ENCODE measurements around the gene DNAH12. TPM values are rescaled to one million over a fixed set of nuclear protein-coding genes. Genes with fewer than 3 reads are reported as not detected.

The DNAH12 gene
- total and polyA plus RNA-seq, 9 donors: 0.04 to 0.58 (median 0.26) TPM

DNA sequence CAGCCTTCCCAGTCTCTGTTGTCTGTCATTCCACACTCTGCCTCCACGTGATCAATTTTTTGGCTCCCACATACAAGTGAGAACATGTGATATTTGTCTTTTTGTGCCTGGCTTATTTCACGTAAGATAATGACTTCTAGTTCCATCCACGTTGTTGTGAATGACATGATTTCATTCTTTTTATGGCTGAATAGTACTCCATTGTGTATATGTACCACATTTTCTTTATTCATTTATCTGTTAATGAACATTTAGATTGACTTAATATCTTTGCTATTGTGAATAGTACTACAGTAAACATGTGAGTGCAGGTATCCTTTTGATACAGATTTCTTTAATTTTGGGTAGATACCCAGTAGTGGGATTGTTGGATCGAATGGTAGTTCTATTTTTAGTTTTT is 283.0 kb downstream of the DNAH12 start:
- Histone ChIP-seq H3K4me3 (ENCODE audit: low read length) (no peak overlapping the region), H3K4me1 (ENCODE audit: control insufficient read depth, insufficient read depth, low read length) (no peaks in the 10 kb centered on the region), H3K27ac (ENCODE audit: low read length) (no peak overlapping the region), H3K9me3 (replicated peaks; ENCODE audit: control insufficient read depth, low read depth, low read length) (no peaks in the 10 kb centered on the region), H3K36me3 (ENCODE audit: control insufficient read depth, insufficient read depth, low read length) (peaks cover 27% of the 10 kb centered on the region), H3K27me3 (ENCODE audit: control insufficient read depth, insufficient read depth, low read length) (no peaks in the 10 kb centered on the region)
- no peak for DNase-seq
- no CpG with 5 or more reads among the region's 4 CpGs for WGBS (ENCODE audit: insufficient coverage)

DNA sequence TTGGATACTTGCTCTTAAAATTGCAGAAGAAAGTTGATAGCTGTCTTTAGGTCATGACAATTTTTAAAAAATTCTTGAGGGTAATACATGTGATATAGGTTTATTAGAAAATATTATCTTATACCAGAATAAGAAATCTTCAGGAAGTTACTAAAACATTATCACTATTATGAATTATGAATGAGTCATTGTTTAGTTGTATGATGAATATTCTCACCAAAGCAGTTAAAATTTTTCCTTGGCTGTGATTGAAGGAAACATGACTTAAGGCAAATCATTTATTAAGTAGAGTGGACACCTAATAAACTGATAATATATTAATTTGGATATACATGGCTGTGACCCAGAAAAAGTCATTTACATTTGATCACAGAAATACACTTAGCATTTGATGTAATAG is 286.5 kb downstream of the DNAH12 start:
- no peak for DNase-seq
- Histone ChIP-seq H3K9me3 (replicated peaks; ENCODE audit: control insufficient read depth, low read depth, low read length) (no peaks in the 10 kb centered on the region), H3K36me3 (ENCODE audit: control insufficient read depth, insufficient read depth, low read length) (peaks cover 24% of the 10 kb centered on the region), H3K4me3 (ENCODE audit: low read length) (no peak overlapping the region), H3K27ac (ENCODE audit: low read length) (no peak overlapping the region), H3K4me1 (ENCODE audit: control insufficient read depth, insufficient read depth, low read length) (no peaks in the 10 kb centered on the region), H3K27me3 (ENCODE audit: control insufficient read depth, insufficient read depth, low read length) (no peaks in the 10 kb centered on the region)

DNA sequence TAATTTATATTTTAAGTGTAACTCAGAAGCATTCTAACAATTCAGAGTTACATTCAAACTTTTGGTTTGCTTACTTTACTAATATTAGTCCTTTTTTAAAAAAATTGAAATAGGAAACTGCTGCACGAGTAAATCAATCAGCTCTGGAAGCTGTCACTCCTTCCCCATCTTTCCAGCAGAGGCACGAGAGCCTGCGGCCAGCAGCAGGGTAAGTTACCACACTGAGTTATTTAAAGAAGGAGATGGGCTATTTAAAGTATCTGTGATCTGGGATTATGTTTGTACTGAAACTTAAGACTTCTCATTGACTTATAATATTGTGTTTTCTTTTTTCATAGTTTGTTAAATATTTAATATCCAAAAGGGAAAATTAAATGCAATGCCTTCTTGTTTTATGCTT is 287.3 kb downstream of the DNAH12 start:
- no peak overlapping the region for H3K27ac ChIP-seq (ENCODE audit: low read length)
- peaks cover 24% of the 10 kb centered on the region for H3K36me3 ChIP-seq (ENCODE audit: control insufficient read depth, insufficient read depth, low read length)
- DNase-seq: no peak
- H3K27me3 ChIP-seq (ENCODE audit: control insufficient read depth, insufficient read depth, low read length): no peaks in the 10 kb centered on the region
- no peaks in the 10 kb centered on the region for H3K4me1 ChIP-seq (ENCODE audit: control insufficient read depth, insufficient read depth, low read length)
- H3K4me3 ChIP-seq (ENCODE audit: low read length): no peak overlapping the region
- H3K9me3 ChIP-seq (replicated peaks; ENCODE audit: control insufficient read depth, low read depth, low read length): no peaks in the 10 kb centered on the region
- WGBS (ENCODE audit: insufficient coverage): no CpG with 5 or more reads among the region's 3 CpGs

DNA sequence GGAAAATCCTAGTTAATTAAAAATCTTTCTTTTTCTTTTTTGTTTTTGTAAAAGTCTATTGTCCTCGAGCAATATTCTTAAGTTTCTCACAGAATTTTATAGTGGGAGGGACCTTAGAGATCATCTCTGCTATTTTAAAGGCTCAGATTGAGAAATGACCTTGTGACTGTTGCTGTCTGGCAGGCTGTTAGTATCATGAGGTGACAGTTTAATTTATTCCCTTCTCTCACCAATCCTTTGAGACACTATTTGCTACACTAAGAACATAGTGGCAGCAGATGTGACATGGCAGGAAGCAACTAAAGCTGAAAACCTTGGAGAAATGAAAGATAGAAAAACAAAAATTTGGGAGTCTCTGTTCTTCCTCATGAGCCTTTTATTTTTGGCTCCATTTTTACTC is 291.7 kb downstream of the DNAH12 start:
- DNase-seq: no peak
- WGBS (ENCODE audit: insufficient coverage): no CpG with 5 or more reads among the region's 1 CpG
- H3K36me3 ChIP-seq (ENCODE audit: control insufficient read depth, insufficient read depth, low read length): peaks cover 21% of the 10 kb centered on the region
- no peaks in the 10 kb centered on the region for H3K27me3 ChIP-seq (ENCODE audit: control insufficient read depth, insufficient read depth, low read length)
- H3K4me1 ChIP-seq (ENCODE audit: control insufficient read depth, insufficient read depth, low read length): no peaks in the 10 kb centered on the region
- no peak overlapping the region for H3K27ac ChIP-seq (ENCODE audit: low read length)
- H3K4me3 ChIP-seq (ENCODE audit: low read length): no peak overlapping the region
- no peaks in the 10 kb centered on the region for H3K9me3 ChIP-seq (replicated peaks; ENCODE audit: control insufficient read depth, low read depth, low read length)

DNA sequence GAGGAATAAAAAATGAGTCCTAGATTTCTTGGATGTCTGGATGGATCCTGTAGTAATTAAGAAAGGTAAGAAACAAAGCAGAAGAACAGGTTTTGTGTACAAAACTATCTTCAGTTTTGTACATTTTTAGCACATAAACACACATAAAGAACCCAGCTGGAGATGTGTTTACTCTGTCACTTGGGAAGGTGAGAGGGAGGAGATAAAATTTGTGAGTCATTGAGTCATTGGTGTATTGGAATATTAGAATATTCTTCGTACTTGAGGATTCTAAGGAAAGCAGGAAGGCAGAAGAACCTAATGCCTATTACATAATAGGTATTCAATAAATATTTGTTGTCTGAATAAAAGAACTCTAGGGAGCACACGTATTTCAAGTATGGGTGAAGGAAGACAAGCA is 299.2 kb downstream of the DNAH12 start:
- Histone ChIP-seq H3K9me3 (replicated peaks; ENCODE audit: control insufficient read depth, low read depth, low read length) (no peaks in the 10 kb centered on the region), H3K27me3 (ENCODE audit: control insufficient read depth, insufficient read depth, low read length) (no peaks in the 10 kb centered on the region), H3K36me3 (ENCODE audit: control insufficient read depth, insufficient read depth, low read length) (peaks cover 45% of the 10 kb centered on the region), H3K4me1 (ENCODE audit: control insufficient read depth, insufficient read depth, low read length) (no peaks in the 10 kb centered on the region), H3K4me3 (ENCODE audit: low read length) (no peak overlapping the region), H3K27ac (ENCODE audit: low read length) (no peak overlapping the region)
- DNase-seq: no peak
- no CpG with 5 or more reads among the region's 2 CpGs for WGBS (ENCODE audit: insufficient coverage)

Other genes starting within 250 kb of the DNAH12 start
- gene PDE12, start 11.9 kb upstream of the DNAH12 start, total RNA-seq: 6.6 TPM
- 1 to 10 TPM; 6.1 to 9.7 (median 7.4) TPM for gene PDE12, start 11.9 kb upstream of the DNAH12 start, polyA plus RNA-seq (ENCODE audit: insufficient read depth in 1 of 8, insufficient read length in 8 of 8, low replicate concordance in 1 of 8)
- gene ARF4, start 53.0 kb upstream of the DNAH12 start, total RNA-seq: 95.2 TPM
- 100 to 1,000 TPM; 148 to 243 (median 161) TPM for gene ARF4, start 53.0 kb upstream of the DNAH12 start, polyA plus RNA-seq (ENCODE audit: insufficient read depth in 1 of 8, insufficient read length in 8 of 8, low replicate concordance in 1 of 8)
- gene DENND6A, start 148.7 kb upstream of the DNAH12 start, total RNA-seq: 15.0 TPM
- 10 to 100 TPM; 11.5 to 17.7 (median 13.5) TPM for gene DENND6A, start 148.7 kb upstream of the DNAH12 start, polyA plus RNA-seq (ENCODE audit: insufficient read depth in 1 of 8, insufficient read length in 8 of 8, low replicate concordance in 1 of 8)
- gene SLMAP, start 212.0 kb upstream of the DNAH12 start, total RNA-seq: 57.1 TPM
- gene SLMAP, start 212.0 kb upstream of the DNAH12 start, polyA plus RNA-seq (ENCODE audit: insufficient read depth in 1 of 8, insufficient read length in 8 of 8, low replicate concordance in 1 of 8): 10 to 100 TPM; 39.3 to 63.2 (median 44.9) TPM